CD4-positive, alpha-beta T cell treated with Interleukin-1 beta for 1 hour (primary cell): Measurements from ENCODE around the gene NCOA5.
"Not testable (repeated sequence)": the region's sequence is repeated elsewhere in the genome, so short reads cannot be mapped to it uniquely, and the experiment has no call there.

Experiments used
- DNase-seq, 2 donors: peaks; one replicate each; pipeline ENCODE4 v3.0.0-alpha.2; 2020 to 2022

Gene NCOA5

GRCh38 chr20:46119547-46119946 lies 29.8 kb upstream of the NCOA5 start:
- no peak for DNase-seq

- DNase-seq = peak in 1 of 2 donors; percentile 54
Measured at GRCh38 chr20:46119028-46119546, 29.3 kb upstream of the NCOA5 start.

- DNase-seq = peak; percentile 4 to 39
Measured at GRCh38 chr20:46118481-46119020, 28.8 kb upstream of the NCOA5 start.

GRCh38 chr20:46117704-46118467 lies 28.1 kb upstream of the NCOA5 start, which contains the start of gene CD40:
CD40 (plus strand) TSS chr20:46118314; CDS start chr20:46118344, 30 bp downstream.
- DNase-seq = peak; percentile 76 to 85

- no peak for DNase-seq
Measured at GRCh38 chr20:46114449-46114848, 24.7 kb upstream of the NCOA5 start.

- DNase-seq = no peak
Measured at GRCh38 chr20:46113113-46113470, 23.3 kb upstream of the NCOA5 start.

GRCh38 chr20:46112430-46113112 lies 22.8 kb upstream of the NCOA5 start:
- DNase-seq = no peak

GRCh38 chr20:46111836-46112212 lies 22.1 kb upstream of the NCOA5 start:
- DNase-seq = no peak

- peak; percentile 26 to 71 for DNase-seq
Measured at GRCh38 chr20:46111028-46111835, 21.5 kb upstream of the NCOA5 start.

GRCh38 chr20:46108976-46109375 lies 19.2 kb upstream of the NCOA5 start:
- DNase-seq = no peak

- peak in 1 of 2 donors; percentile 51 for DNase-seq
Measured at GRCh38 chr20:46108435-46108841, 18.7 kb upstream of the NCOA5 start.

GRCh38 chr20:46107061-46107460 lies 17.3 kb upstream of the NCOA5 start:
- DNase-seq = no peak

GRCh38 chr20:46104262-46104661 lies 14.5 kb upstream of the NCOA5 start:
- no peak for DNase-seq

- DNase-seq = no peak
Measured at GRCh38 chr20:46102940-46103339, 13.2 kb upstream of the NCOA5 start.

- no peak for DNase-seq
Measured at GRCh38 chr20:46101957-46102356, 12.2 kb upstream of the NCOA5 start.

GRCh38 chr20:46100988-46101387 lies 11.2 kb upstream of the NCOA5 start:
- no peak for DNase-seq

- DNase-seq = not testable (repeated sequence)
Measured at GRCh38 chr20:46100444-46100843, 10.7 kb upstream of the NCOA5 start.

- DNase-seq = peak in 1 of 2 donors; percentile 49
Measured at GRCh38 chr20:46099491-46100287, 9.9 kb upstream of the NCOA5 start.

GRCh38 chr20:46093531-46093930 lies 3.8 kb upstream of the NCOA5 start:
- DNase-seq = no peak

GRCh38 chr20:46091622-46092535 lies 2.1 kb upstream of the NCOA5 start:
- DNase-seq = not testable (repeated sequence)

- DNase-seq = no peak
Measured at GRCh38 chr20:46089167-46089416, 670 bp downstream of the NCOA5 start.
